GM23338 (cell line): ENCODE results near the gene TMEM163. TPM values are rescaled to one million over a fixed set of nuclear protein-coding genes. Genes with fewer than 3 reads are reported as not detected.

Experiments
- ATAC-seq: fragments of 200-7000 bp; cut with Tn5 transposase; 3 replicates; pipeline ENCODE4 v1.9.1; 2020
- DNase-seq: peaks from one replicate; pipeline ENCODE4 v3.0.0-alpha.2; 2015; ENCODE audit warnings: low spot score
- H2AFZ ChIP-seq: fragments of 200-600 bp; sonication (generic); 2 replicates; pipeline ENCODE4 v1.8.0; 2016; ENCODE audit warnings: antibody characterized with exemption, mild to moderate bottlenecking, moderate library complexity
- H3F3A ChIP-seq: fragments of 200-600 bp; sonication (generic); replicated peaks from 2 replicates; pipeline ENCODE4 v1.8.0; 2017; ENCODE audit warnings: antibody characterized with exemption, mixed run types, low read depth
- H3K27ac ChIP-seq: fragments of 200-600 bp; sonication (generic); 2 replicates; pipeline ENCODE4 v1.6.1; 2016; ENCODE audit warnings: low read depth
- H3K27me3 ChIP-seq: fragments of 200-600 bp; sonication (generic); 2 replicates; pipeline ENCODE4 v1.8.0; 2016; ENCODE audit warnings: mild to moderate bottlenecking, mixed run types, moderate library complexity; ENCODE audit not compliant: insufficient read depth
- H3K36me3 ChIP-seq: fragments of 200-600 bp; sonication (generic); 2 replicates; pipeline ENCODE4 v1.8.0; 2016; ENCODE audit warnings: mild to moderate bottlenecking; ENCODE audit not compliant: insufficient read depth
- H3K4me1 ChIP-seq: fragments of 200-600 bp; sonication (generic); 2 replicates; pipeline ENCODE4 v1.8.0; 2016; ENCODE audit warnings: mild to moderate bottlenecking, moderate library complexity; ENCODE audit not compliant: insufficient read depth
- H3K4me2 ChIP-seq: fragments of 200-600 bp; sonication (generic); 2 replicates; pipeline ENCODE4 v1.7.1; 2017; ENCODE audit warnings: mixed run types
- H3K4me3 ChIP-seq: fragments of 200-600 bp; sonication (generic); 2 replicates; pipeline ENCODE4 v1.6.1; 2016; ENCODE audit warnings: mixed run types
- H3K79me2 ChIP-seq: fragments of 200-600 bp; sonication (generic); replicated peaks from 2 replicates; pipeline ENCODE4 v1.8.0; 2017; ENCODE audit warnings: mild to moderate bottlenecking; ENCODE audit not compliant: insufficient read depth
- H3K9me2 ChIP-seq: fragments of 200-600 bp; sonication (generic); 2 replicates; pipeline ENCODE4 v1.8.0; 2017; ENCODE audit not compliant: insufficient read depth
- H4K20me1 ChIP-seq: fragments of 200-600 bp; sonication (generic); replicated peaks from 2 replicates; pipeline ENCODE4 v1.8.0; 2017; ENCODE audit warnings: mild to moderate bottlenecking; ENCODE audit not compliant: insufficient read depth
- H3K27ac Mint-ChIP-seq: 2 replicates; pipeline ENCODE4 v1.8.0; 2020; ENCODE audit warnings: inconsistent platforms, mild to moderate bottlenecking, moderate library complexity, mixed read lengths
- H3K27me3 Mint-ChIP-seq: 3 replicates; pipeline ENCODE4 v1.8.0; 2022; ENCODE audit warnings: low read depth, mild to moderate bottlenecking, moderate library complexity, mixed read lengths, inconsistent platforms; ENCODE audit not compliant: insufficient read depth, poor library complexity
- H3K36me3 Mint-ChIP-seq: 3 replicates; pipeline ENCODE4 v1.8.0; 2021; ENCODE audit warnings: low read depth, mild to moderate bottlenecking, inconsistent platforms, moderate library complexity, mixed read lengths
- H3K4me1 Mint-ChIP-seq: 3 replicates; pipeline ENCODE4 v1.8.0; 2020; ENCODE audit warnings: mild to moderate bottlenecking, inconsistent platforms, mixed read lengths
- H3K4me3 Mint-ChIP-seq: 3 replicates; pipeline ENCODE4 v1.8.0; 2021; ENCODE audit warnings: moderate library complexity, mild to moderate bottlenecking, inconsistent platforms, mixed read lengths
- H3K9me3 Mint-ChIP-seq: 3 replicates; pipeline ENCODE4 v1.8.0; 2020; ENCODE audit warnings: moderate library complexity, mild to moderate bottlenecking, inconsistent platforms, mixed read lengths
- STAT1 ChIP-seq: IDR thresholded peaks from one replicate; pipeline ENCODE4 v1.6.1; 2016; ENCODE audit warnings: antibody characterized with exemption; ENCODE audit not compliant: unreplicated experiment
- polyA plus RNA-seq: library from polyadenylated mRNA; unstranded; fragments of >200 nt; fragmentation: Nextera tagmentation; extraction: Ambion mirVana; gene quantifications from 2 replicates; pipeline ENCODE4 v1.2.1, GENCODE V29; 2016
- total RNA-seq: library from RNA; depleted of rRNA; stranded (reverse); fragments of >200 nt; shearing (Covaris generic); gene quantifications from 2 replicates; pipeline ENCODE4 v1.2.3, GENCODE V29; 2014
- TF ChIP-seq, protein P1 (sequence below): IDR thresholded peaks from one replicate; pipeline ENCODE4 v1.6.1; 2018; ENCODE audit warnings: antibody characterized with exemption; ENCODE audit not compliant: unreplicated experiment

The TMEM163 gene
- total and polyA plus RNA-seq, 2 experiments from 2014 or later = 1.1 to 1.8 TPM

GRCh38 chr2:134408791-134409190, 310.0 kb downstream of the TMEM163 start:
- DNase-seq (no peak), ATAC-seq (no peak)
- H3K4me2 ChIP-seq = no peak overlapping the region

DNA sequence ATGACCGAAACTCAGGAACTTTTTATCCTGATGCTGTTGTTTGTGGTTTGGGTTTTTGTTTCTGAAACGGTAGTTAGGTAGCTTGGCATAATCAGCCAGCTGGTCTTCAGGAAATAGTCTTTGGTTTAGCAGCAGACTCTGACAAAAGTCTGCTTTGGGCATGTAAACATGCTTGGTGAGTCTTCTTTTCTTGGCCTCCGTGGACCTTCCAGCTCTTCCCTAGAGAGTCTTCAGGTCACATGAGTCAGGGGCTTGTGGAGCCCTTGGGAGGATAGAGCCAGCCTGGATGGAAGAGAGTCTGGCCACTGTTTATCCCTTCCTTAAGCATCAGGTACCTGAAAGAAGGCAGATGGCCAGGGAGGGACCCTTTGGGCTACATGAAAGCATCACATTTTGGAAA, 310.4 kb downstream of the TMEM163 start:
- Mint-ChIP-seq H3K27ac (no peak overlapping the region), H3K4me1 (peaks cover 9% of the 10 kb centered on the region; the same call in 2 of the 3 replicates), H3K9me3 (no peaks in the 10 kb centered on the region), H3K36me3 (no peaks in the 10 kb centered on the region), H3K4me3 (no peak overlapping the region), H3K27me3 (no peaks in the 10 kb centered on the region)
- no peaks in the 10 kb centered on the region for H3K27me3 ChIP-seq
- no peak overlapping the region for H3K27ac ChIP-seq
- H2AFZ ChIP-seq = no peak overlapping the region
- DNase-seq = no peak
- no peaks in the 10 kb centered on the region for H3K36me3 ChIP-seq
- H3K4me1 ChIP-seq = peaks cover 5% of the 10 kb centered on the region; the same call in 1 of the 2 replicates
- TF ChIP-seq, protein P1, sequence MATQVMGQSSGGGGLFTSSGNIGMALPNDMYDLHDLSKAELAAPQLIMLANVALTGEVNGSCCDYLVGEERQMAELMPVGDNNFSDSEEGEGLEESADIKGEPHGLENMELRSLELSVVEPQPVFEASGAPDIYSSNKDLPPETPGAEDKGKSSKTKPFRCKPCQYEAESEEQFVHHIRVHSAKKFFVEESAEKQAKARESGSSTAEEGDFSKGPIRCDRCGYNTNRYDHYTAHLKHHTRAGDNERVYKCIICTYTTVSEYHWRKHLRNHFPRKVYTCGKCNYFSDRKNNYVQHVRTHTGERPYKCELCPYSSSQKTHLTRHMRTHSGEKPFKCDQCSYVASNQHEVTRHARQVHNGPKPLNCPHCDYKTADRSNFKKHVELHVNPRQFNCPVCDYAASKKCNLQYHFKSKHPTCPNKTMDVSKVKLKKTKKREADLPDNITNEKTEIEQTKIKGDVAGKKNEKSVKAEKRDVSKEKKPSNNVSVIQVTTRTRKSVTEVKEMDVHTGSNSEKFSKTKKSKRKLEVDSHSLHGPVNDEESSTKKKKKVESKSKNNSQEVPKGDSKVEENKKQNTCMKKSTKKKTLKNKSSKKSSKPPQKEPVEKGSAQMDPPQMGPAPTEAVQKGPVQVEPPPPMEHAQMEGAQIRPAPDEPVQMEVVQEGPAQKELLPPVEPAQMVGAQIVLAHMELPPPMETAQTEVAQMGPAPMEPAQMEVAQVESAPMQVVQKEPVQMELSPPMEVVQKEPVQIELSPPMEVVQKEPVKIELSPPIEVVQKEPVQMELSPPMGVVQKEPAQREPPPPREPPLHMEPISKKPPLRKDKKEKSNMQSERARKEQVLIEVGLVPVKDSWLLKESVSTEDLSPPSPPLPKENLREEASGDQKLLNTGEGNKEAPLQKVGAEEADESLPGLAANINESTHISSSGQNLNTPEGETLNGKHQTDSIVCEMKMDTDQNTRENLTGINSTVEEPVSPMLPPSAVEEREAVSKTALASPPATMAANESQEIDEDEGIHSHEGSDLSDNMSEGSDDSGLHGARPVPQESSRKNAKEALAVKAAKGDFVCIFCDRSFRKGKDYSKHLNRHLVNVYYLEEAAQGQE = no peak
- no peaks in the 10 kb centered on the region for H3K79me2 ChIP-seq
- H4K20me1 ChIP-seq = 0 out of 2 replicates have a peak, but pooled peaks cover 3% of the 10 kb centered on the region
- no peak overlapping the region for H3K4me2 ChIP-seq
- no peaks in the 10 kb centered on the region for H3F3A ChIP-seq
- H3K9me2 ChIP-seq = no peaks in the 10 kb centered on the region
- no peak for ATAC-seq
- no peak overlapping the region for H3K4me3 ChIP-seq

More at GRCh38 chr2:134408791-134409190, 310.0 kb downstream of the TMEM163 start:
- H3K27ac ChIP-seq = no peak overlapping the region
- no peak overlapping the region for H3K4me3 Mint-ChIP-seq
- H3F3A ChIP-seq = no peaks in the 10 kb centered on the region
- H3K9me2 ChIP-seq = no peaks in the 10 kb centered on the region
- TF ChIP-seq, protein P1 = no peak
- no peak for TF ChIP-seq STAT1
- H3K9me3 Mint-ChIP-seq = no peaks in the 10 kb centered on the region
- H3K36me3 ChIP-seq = no peaks in the 10 kb centered on the region
- H3K4me3 ChIP-seq = no peak overlapping the region
- H3K27ac Mint-ChIP-seq = no peak overlapping the region
- H3K27me3 ChIP-seq = no peaks in the 10 kb centered on the region
- H4K20me1 ChIP-seq = 0 out of 2 replicates have a peak, but pooled peaks cover 3% of the 10 kb centered on the region
- H3K4me1 Mint-ChIP-seq = peaks cover 9% of the 10 kb centered on the region; the same call in 2 of the 3 replicates
- H3K79me2 ChIP-seq = no peaks in the 10 kb centered on the region
- no peak overlapping the region for H2AFZ ChIP-seq
- H3K36me3 Mint-ChIP-seq = no peaks in the 10 kb centered on the region
- H3K4me1 ChIP-seq = peaks cover 5% of the 10 kb centered on the region; the same call in 1 of the 2 replicates
- no peaks in the 10 kb centered on the region for H3K27me3 Mint-ChIP-seq
